Retinal pigment epithelial cell (primary cell): ENCODE data around the gene LRRC56.

ENCODE experiments used
- DNase-seq: peaks from one replicate; pipeline ENCODE4 v3.0.0-alpha.2; 2010; ENCODE audit warnings: low read depth
- H3K4me3 ChIP-seq: 2 replicates; pipeline ENCODE4 v1.5.1; 2011; ENCODE audit warnings: mild to moderate bottlenecking, low read length, control low read depth, moderate library complexity
- TF ChIP-seq, protein P1 (sequence below): conservative IDR thresholded peaks from 2 replicates; pipeline ENCODE4 v1.5.1; 2011; ENCODE audit warnings: low read depth, low read length, control low read depth, inconsistent platforms

Gene LRRC56

DNA sequence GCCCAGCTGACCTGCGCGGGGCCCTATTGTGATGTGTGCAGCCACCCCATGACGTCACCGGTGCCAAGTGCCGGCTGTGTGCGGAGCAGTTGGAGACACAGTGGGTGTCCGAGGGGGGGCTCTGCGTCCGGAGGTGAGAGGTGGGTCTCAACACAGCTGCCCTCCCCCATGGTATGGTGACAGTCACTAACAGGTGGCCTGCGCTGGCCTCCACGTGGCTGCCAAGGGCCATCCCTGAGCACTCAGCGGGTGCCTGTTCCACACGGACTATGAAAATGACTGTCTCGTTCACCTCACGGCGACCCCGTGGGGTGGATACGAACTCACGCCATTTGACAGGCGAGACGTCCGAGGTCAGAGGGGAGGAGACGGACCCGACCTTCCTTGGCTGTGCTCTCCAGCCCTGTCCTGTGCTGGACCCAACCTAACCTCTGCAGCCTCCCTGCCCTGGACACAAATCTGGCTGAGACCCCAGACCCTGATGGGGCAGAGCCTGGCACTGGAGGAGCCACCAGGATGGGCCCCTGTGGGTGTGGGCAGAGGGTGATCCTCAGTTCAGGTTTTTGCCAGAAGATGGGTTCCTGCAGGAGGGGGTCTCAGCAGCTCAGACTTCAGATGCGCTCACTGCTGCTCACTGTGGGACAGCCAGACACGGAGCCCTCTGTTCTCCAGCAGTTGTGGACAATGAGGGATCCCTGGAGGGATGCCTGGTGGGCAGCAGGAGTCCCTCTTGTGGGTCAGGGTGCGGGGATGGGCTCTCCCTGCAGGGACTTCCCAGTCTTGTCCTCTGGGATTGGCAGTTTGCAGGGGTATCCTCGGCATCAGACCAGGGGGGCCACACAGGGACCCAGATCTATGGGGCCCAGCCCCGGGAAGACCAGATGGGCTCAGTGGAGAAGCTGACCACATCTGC, 8.3 kb upstream of the LRRC56 start:
- no peak overlapping the region for H3K4me3 ChIP-seq
- TF ChIP-seq, protein P1, sequence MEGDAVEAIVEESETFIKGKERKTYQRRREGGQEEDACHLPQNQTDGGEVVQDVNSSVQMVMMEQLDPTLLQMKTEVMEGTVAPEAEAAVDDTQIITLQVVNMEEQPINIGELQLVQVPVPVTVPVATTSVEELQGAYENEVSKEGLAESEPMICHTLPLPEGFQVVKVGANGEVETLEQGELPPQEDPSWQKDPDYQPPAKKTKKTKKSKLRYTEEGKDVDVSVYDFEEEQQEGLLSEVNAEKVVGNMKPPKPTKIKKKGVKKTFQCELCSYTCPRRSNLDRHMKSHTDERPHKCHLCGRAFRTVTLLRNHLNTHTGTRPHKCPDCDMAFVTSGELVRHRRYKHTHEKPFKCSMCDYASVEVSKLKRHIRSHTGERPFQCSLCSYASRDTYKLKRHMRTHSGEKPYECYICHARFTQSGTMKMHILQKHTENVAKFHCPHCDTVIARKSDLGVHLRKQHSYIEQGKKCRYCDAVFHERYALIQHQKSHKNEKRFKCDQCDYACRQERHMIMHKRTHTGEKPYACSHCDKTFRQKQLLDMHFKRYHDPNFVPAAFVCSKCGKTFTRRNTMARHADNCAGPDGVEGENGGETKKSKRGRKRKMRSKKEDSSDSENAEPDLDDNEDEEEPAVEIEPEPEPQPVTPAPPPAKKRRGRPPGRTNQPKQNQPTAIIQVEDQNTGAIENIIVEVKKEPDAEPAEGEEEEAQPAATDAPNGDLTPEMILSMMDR, result no peak
- DNase-seq, result no peak

DNA sequence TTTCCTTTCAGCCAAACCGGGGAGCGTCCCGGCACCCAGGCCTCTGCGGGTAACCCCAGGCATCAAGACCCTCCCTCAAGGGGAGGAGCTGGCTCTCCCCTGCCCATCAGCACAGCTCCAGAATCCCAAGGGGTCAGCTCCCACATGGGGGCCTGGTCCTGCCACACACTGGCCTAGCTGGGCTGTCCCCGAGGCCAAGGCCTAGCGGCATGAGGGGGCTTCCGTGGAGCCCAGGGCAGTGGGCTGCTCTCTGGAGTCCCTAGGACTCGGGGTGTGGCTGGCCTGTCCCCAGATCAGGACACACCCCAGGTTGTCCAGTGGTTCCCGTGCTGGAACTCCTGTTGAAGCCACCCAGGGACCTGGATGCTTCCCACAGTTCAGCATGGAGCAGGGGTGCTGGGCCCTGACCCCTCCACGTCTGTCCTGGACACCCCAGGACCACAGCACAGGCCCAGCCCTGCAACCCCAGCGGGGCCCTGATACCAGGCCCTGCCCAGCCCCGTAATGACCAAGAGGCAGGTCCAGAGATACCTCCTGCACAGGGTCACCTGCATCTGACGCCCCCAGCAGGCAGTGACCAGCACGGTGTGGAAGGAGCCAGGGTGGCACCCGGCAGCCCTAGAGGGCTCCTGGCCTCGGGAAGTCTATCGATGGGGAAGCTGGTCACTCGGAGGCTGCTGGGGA, 7.5 kb upstream of the LRRC56 start:
- no peak for DNase-seq
- TF ChIP-seq, protein P1, result no peak
- H3K4me3 ChIP-seq, result no peak overlapping the region

DNA sequence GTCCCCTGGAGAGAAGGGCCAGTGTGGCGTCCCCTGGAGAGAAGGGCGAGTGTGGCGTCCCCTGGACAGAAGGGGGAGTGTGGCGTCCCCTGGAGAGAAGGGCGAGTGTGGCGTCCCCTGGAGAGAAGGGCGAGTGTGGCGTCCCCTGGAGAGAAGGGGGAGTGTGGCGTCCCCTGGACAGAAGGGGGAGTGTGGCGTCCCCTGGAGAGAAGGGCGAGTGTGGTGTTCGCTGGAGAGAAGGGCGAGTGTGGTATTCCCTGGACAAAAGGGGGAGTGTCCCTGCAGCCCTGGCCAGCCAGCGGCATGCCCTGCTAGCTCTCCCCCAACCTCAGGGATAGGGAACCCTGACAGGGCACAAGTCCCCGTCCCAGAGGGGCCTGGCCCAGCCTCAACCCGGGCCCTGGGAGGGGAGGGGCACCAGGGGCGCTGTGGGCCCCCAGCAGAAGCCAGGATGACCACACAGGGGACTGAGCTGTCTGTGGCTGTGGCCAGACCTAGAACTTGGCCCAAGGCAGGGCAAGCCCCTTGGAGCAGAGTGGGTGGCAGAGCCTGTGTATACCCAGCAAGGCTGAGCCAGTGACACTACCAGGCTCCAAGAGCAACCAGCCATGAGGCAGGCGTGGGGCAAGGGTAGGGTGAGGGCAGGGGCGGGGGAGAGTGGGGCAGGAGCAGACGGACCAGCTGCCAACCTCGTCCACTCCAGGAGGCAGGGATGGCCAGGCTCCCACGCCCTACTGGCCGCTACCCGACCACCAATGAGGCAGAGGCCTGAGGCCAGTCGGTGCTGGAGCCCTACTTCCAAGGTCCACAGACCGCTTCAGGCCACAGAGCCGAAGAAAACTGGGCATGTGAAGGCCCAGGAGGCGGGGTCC, 6.1 kb upstream of the LRRC56 start:
- DNase-seq, result no peak

DNA sequence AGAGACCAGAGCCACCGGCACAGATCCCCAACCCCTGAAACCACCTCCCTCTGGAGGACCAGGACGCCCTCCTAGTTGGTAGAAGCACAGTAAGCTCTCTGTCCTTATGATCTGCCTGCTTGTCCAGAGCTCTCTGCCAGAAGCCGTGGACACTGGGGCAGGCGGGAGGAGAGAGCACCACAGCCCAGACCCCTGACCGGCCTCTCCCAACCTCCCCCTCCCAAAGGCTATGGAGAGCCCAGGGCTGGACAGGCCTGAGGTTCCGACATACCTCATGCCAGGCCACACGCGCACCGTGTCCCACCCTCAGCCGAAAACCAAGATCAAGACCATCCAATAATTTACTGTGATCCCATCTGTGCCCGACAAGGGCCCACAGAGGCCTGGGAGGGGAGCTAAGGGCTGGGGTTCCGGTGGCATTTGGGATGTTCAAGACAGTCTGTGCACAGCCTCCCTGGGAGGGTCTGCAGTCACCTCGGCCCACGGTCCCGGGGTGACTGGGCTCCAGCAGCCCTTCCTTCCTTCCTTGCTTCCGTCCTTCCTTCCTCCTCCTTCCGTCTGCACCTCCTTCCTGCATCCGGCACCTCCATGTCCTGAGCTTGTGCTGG, 5.3 kb upstream of the LRRC56 start:
- no peak for DNase-seq
- no peak overlapping the region for H3K4me3 ChIP-seq
- TF ChIP-seq, protein P1, result no peak

More for the DNA sequence above, 6.1 kb upstream of the LRRC56 start:
- no peak overlapping the region for H3K4me3 ChIP-seq
- TF ChIP-seq, protein P1, result no peak

DNA sequence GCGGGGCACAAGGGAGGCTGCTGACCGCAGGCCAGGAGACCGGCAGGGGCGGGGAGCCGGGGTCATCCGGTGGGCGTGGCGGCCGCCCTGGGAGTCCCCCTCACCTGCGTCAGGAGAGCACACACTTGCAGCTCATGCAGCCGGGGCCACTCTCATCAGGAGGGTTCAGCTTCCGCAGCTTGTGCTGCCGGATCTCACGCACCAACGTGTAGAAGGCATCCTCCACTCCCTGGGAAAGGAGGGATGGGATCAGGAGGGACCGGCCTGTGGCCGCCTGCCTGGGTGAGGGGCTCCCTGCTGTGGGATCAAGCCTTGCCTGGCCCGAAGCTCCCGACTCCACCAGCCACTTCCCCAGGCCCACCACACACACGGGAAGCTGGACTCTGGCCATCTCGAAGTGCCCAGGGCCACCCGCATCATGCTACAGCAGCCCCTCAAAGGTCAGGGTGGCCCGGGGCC, 4.8 kb upstream of the LRRC56 start:
- no peak overlapping the region for H3K4me3 ChIP-seq
- TF ChIP-seq, protein P1, result no peak
- DNase-seq, result no peak

DNA sequence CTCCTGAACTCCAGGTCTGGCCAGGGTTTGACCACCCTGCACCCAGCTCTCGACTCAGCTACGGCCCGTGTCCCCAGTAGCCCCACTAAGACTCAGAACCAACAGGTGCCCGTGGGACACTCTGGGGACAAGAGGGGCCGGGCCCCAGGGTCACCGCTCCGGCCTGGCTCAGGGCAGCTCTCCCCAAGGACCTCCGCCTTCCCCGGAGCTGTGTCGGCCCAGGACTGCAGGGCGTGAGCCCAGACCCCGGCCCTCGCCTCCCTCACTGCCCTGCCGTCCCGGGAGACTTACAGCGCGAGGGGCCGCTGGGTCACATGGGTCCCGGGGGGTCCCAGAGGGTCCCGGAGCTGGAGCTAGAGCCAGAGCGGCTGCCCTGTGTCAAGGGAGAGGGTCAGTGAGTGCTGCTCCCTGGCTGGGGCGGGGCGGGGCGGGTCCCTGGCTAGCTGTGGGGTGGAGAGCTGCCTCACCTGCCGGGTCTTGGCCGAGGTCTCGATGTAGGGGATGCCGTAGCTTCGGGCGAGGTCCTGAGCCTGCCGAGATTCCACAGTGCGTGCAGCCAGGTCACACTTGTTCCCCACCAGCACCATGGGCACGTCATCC, 4.2 kb upstream of the LRRC56 start:
- no peak overlapping the region for H3K4me3 ChIP-seq
- no peak for DNase-seq
- TF ChIP-seq, protein P1, result no peak
